Brain microvascular endothelial cell (primary cell): Measurements from ENCODE around the gene CBFA2T3.

Experiments used
- DNase-seq: peaks from one replicate; pipeline ENCODE4 v3.0.0-alpha.2; 2020
- H3K27ac ChIP-seq: fragments of 250-450 bp; sonication (Bioruptor Pico); 2 replicates; pipeline ENCODE4 v1.5.1; 2020; ENCODE audit warnings: mild to moderate bottlenecking, moderate library complexity
- H3K27me3 ChIP-seq: fragments of 250-450 bp; sonication (Bioruptor Pico); replicated peaks from 2 replicates; pipeline ENCODE4 v1.5.1; 2020; ENCODE audit warnings: mild to moderate bottlenecking
- H3K36me3 ChIP-seq: fragments of 250-450 bp; sonication (Bioruptor Pico); replicated peaks from 2 replicates; pipeline ENCODE4 v1.5.1; 2020; ENCODE audit warnings: mild to moderate bottlenecking
- H3K4me3 ChIP-seq: 2 replicates; pipeline ENCODE4 v1.5.1; 2011; ENCODE audit warnings: low read depth, mild to moderate bottlenecking, control low read depth, low read length, moderate library complexity
- in situ Hi-C: cut with HindIII; loops from 2 replicates; pipeline ENCODE4 v1.10.0; 2017; ENCODE audit warnings: low sequenced_read_pairs, low pct_ligation_motif_present
- TF ChIP-seq, protein P1 (sequence below): IDR thresholded peaks from 2 replicates; pipeline ENCODE4 v1.5.1; 2011; ENCODE audit warnings: low read depth, mild to moderate bottlenecking, moderate library complexity, low read length, control low read depth, inconsistent platforms; ENCODE audit errors: missing control alignments

Gene CBFA2T3

DNA sequence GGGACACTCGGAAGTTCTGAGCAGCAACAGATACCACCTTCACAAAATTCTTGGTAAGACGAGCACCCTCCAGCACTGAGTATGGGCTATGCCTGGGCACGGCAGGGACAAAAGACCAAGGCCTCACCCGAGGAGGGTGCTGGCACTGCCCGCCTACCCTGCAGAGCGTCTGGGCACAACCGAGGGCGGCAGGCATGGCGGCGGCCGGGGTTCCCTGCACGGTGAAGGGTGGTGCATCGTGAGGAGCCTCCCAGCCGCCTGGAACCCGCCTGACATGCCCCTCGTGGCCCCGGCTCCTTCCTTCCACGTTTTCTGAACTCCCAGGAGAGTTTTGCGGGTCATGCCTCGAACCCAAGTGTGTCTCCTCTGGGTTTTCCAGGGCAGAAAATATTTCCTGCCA is 139.2 kb downstream of the CBFA2T3 start:
- H3K4me3 ChIP-seq = no peak overlapping the region
- H3K27ac ChIP-seq = no peak overlapping the region
- in situ Hi-C loops = no loop called here
- no peaks in the 10 kb centered on the region for H3K27me3 ChIP-seq
- peaks cover 17% of the 10 kb centered on the region for H3K36me3 ChIP-seq
- DNase-seq = no peak
- TF ChIP-seq, protein P1, sequence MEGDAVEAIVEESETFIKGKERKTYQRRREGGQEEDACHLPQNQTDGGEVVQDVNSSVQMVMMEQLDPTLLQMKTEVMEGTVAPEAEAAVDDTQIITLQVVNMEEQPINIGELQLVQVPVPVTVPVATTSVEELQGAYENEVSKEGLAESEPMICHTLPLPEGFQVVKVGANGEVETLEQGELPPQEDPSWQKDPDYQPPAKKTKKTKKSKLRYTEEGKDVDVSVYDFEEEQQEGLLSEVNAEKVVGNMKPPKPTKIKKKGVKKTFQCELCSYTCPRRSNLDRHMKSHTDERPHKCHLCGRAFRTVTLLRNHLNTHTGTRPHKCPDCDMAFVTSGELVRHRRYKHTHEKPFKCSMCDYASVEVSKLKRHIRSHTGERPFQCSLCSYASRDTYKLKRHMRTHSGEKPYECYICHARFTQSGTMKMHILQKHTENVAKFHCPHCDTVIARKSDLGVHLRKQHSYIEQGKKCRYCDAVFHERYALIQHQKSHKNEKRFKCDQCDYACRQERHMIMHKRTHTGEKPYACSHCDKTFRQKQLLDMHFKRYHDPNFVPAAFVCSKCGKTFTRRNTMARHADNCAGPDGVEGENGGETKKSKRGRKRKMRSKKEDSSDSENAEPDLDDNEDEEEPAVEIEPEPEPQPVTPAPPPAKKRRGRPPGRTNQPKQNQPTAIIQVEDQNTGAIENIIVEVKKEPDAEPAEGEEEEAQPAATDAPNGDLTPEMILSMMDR = no peak

DNA sequence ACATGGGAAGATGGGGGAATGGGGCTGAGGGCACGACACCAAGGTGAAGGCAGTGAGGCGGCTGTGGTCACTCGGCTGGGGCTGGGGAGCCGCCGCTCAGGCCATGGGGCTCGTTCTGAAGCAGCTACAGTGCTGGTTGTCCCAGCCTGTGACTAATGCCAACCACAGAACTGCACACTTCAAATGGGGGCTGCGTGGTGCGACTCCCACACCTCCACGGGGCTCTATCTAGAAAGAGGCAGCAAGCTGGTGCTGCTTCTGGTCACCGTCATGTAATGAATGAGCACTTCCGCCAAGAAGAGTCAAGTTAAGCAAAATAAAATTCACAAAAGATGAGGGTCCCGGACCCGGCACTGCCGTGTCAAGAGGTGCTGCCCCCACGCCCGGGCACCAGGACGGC is 140.2 kb downstream of the CBFA2T3 start:
- in situ Hi-C loops = no loop called here
- H3K36me3 ChIP-seq = peaks cover 17% of the 10 kb centered on the region
- no peak overlapping the region for H3K4me3 ChIP-seq
- no peak overlapping the region for H3K27ac ChIP-seq
- TF ChIP-seq, protein P1 = no peak
- H3K27me3 ChIP-seq = no peaks in the 10 kb centered on the region
- DNase-seq = no peak

DNA sequence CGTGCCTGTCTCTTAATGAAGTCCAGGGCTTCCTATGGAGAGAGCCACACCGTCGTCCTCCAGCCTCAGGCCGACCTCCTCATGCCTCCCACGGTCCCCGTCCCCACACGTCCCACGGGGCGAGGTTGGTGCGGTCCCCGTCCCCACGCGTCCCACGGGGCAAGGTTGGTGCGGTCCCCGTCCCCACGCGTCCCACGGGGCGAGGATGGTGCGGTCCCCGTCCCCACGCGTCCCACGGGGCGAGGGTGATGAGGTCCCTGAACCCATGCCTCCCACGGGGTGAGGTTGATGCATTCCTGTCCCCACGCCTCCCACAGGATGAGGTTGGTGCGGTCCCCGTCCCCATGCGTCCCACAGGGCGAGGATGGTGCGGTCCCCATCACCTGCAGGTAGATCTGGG is 141.2 kb downstream of the CBFA2T3 start:
- in situ Hi-C loops = no loop called here
- DNase-seq = no peak
- TF ChIP-seq, protein P1 = no peak
- no peak overlapping the region for H3K27ac ChIP-seq
- peaks cover 17% of the 10 kb centered on the region for H3K36me3 ChIP-seq
- no peaks in the 10 kb centered on the region for H3K27me3 ChIP-seq
- no peak overlapping the region for H3K4me3 ChIP-seq

- DNase-seq = no peak
- peaks cover 13% of the 10 kb centered on the region for H3K36me3 ChIP-seq
- H3K27ac ChIP-seq = no peak overlapping the region
- H3K4me3 ChIP-seq = no peak overlapping the region
- in situ Hi-C loops = no loop called here
- no peaks in the 10 kb centered on the region for H3K27me3 ChIP-seq
- TF ChIP-seq, protein P1 = no peak
Observed at GRCh38 chr16:88835383-88835782, 141.6 kb downstream of the CBFA2T3 start.

DNA sequence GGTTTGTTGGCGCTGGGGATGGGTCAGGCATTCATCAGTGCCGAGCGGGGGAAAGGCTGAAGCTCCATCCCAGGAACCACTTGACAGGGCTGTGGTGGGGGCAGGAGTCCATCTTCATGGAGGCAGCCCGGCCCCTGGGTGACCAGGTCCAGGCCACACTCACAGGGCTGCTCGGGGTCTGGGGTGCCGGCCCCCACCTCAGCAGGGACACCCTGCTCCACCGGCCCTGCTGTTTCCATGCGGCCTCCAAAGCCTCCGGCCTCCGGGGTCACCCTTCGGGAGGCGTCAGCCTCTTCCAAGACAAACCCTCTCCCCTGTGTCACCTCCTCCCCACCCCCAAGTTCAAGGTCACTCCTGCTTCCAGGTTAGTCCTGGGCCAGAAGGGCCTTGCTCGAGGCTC is 142.3 kb downstream of the CBFA2T3 start:
- Histone ChIP-seq H3K27ac (no peak overlapping the region), H3K36me3 (peaks cover 10% of the 10 kb centered on the region), H3K4me3 (no peak overlapping the region), H3K27me3 (no peaks in the 10 kb centered on the region)
- in situ Hi-C loops = no loop called here
- no peak for DNase-seq
- TF ChIP-seq, protein P1 = no peak

DNA sequence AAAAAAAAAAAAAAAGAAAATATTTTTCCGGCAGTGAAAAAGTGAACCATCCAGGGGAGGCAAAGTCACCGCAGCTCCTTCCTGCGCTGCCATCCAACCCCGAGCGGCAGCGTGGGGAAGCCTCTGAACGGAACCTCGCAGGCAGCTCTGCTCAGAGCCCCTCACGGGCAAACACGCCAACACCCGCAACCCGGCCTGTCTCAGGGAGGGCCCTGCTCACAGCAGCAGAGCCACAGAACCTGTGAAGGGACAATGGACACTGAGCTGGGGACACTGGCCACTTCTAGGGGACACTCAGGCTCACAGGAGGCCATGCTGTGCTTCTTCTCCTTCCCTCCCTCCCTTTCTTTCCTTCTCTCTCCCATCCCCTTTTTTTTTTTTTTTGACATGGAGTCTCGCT is 143.9 kb downstream of the CBFA2T3 start:
- H3K27me3 ChIP-seq = no peaks in the 10 kb centered on the region
- H3K27ac ChIP-seq = no peak overlapping the region
- H3K36me3 ChIP-seq = no peaks in the 10 kb centered on the region
- no peak for DNase-seq
- TF ChIP-seq, protein P1 = no peak
- in situ Hi-C loops = no loop called here
- no peak overlapping the region for H3K4me3 ChIP-seq
